Keratinocyte (primary cell): ENCODE measurements around the gene ENTR1.

Source experiments
- EZH2 ChIP-seq: IDR thresholded peaks from one replicate; pipeline ENCODE4 v1.6.1; 2012; ENCODE audit warnings: inconsistent platforms, mild to moderate bottlenecking, low read length, moderate library complexity
- TF ChIP-seq, protein P1 (sequence below), 3 experiments: IDR thresholded peaks in 1 of 3; conservative IDR thresholded peaks in 1 of 3; optimal IDR thresholded peaks in 1 of 3; 2 replicates in 2 of 3; 3 replicates in 1 of 3; pipeline versions ENCODE3 to v1.5.1; 2011; ENCODE audit warnings: low read length in 3 of 3, mild to moderate bottlenecking in 3 of 3, moderate library complexity in 2 of 3, control low read depth in 1 of 3, inconsistent platforms in 1 of 3; ENCODE audit not compliant: insufficient read depth in 2 of 3; ENCODE audit errors: extremely low read depth in 1 of 3

- TF ChIP-seq, protein P1, sequence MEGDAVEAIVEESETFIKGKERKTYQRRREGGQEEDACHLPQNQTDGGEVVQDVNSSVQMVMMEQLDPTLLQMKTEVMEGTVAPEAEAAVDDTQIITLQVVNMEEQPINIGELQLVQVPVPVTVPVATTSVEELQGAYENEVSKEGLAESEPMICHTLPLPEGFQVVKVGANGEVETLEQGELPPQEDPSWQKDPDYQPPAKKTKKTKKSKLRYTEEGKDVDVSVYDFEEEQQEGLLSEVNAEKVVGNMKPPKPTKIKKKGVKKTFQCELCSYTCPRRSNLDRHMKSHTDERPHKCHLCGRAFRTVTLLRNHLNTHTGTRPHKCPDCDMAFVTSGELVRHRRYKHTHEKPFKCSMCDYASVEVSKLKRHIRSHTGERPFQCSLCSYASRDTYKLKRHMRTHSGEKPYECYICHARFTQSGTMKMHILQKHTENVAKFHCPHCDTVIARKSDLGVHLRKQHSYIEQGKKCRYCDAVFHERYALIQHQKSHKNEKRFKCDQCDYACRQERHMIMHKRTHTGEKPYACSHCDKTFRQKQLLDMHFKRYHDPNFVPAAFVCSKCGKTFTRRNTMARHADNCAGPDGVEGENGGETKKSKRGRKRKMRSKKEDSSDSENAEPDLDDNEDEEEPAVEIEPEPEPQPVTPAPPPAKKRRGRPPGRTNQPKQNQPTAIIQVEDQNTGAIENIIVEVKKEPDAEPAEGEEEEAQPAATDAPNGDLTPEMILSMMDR (optimal IDR thresholded peaks at IDR 0.05 in 1 of 3, IDR thresholded peaks at IDR 0.05 in 1 of 3, conservative IDR thresholded peaks at IDR 0.05 in 1 of 3; ENCODE audit: extremely low read depth in 1 of 3, insufficient read depth in 2 of 3, low read length in 3 of 3): no peak
- no peak for TF ChIP-seq EZH2
Measured at GRCh38 chr9:136353088-136353487, 57.3 kb downstream of the ENTR1 start.
